HG02852 (cell line): ENCODE measurements around the gene MCU.
"Not testable (repeated sequence)": the region's sequence is repeated elsewhere in the genome, so short reads cannot be mapped to it uniquely, and the experiment has no call there.

Experiments used
- ATAC-seq: cut with Tn5 transposase; IDR thresholded peaks from one replicate; pipeline ENCODE4 v1.9.1; 2021; ENCODE audit warnings: mild to moderate bottlenecking, moderate library complexity; ENCODE audit not compliant: unreplicated experiment

The MCU gene

DNA sequence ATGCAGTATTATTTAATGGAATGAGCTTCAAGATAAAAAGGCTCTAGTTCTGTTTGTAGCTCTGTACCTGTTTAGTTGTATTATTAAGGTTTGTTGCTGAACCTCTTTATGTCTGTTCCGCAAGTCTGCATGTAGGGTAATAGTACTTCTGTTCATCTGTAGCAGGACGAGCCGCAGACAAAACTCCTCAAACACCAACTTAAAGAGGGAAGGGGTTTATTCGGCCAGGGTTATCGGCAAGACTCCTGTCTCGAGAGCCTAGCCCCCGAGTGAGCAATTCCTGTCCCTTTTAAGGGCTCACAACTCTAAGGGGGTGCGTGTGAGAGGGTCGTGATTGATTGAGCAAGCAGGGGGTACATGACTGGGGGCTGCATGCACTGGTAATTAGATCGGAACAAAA, 67.0 kb downstream of the MCU start:
- not testable (repeated sequence) for ATAC-seq

DNA sequence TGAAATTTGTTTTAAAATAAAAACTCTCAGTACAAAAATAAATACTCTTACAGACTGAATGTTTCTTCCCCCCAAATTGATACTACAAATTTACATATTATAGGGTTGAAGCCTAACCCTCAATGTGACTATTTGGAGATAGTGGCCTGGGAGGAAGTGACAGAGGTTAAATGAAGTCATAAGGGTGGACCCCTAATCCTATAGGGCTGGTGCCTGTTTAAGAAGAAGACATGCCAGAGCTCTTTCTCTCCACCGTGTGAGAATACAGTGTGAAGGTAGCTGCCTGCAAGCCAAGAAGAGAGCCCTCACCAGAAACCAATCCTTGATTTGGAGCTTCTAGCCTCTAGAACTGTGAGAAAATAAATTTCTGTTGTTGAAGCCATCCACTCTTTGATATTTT, 67.6 kb downstream of the MCU start:
- no peak for ATAC-seq

DNA sequence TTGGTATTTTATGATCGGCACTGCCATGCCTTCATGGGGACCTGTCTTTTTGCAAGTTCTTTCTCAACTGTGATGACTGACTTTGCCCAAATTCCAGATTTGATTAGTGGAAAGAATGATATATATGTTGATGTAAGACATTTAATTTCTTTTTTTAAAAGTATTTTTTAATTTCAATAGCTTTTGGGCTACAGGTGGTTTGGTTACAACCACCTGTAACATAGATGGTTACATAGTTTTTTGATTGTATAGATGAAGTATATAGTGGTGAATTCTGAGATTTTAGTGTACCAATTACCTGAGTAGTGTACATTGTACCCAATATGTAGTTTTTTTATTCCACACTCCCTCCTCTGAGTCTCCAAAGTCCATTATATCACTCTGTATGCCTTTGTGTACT, 69.6 kb downstream of the MCU start:
- no peak for ATAC-seq

DNA sequence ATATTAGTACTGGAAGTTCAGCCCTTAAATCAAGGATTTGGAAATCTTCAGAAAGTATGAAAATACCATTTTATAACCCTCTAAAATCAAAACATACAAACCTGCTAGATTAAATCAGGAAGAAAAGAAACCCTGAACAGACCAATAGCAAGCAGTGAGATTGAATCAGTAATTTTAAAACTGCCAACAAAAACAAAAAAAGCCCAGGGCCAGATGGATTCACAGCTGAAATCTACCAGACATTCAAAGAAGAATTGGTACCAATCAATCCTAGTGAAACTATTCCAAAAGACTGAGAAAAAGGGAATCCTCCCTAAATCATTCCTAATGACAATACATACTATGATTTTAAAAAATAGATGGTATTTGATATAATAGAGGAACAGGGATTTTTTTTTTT, 70.1 kb downstream of the MCU start:
- ATAC-seq = no peak

DNA sequence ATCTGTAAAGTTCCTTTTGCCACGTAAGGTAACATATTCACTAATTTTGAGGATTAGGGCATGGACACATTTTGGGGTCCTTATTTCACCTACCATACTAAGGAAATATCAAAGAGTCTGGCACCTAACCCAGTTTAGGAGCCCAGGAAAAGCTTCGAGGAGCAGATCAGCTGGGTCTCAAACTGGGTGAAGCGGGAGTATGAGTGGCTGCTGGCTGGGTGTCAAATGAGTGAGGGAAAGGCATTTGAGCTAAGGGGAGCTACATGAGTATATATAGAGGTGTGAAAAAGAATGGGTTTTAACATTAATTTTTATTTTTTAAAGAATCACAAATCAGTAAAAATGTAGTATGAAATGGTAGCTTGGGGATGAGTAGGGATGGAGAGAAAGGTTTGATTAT, 71.3 kb downstream of the MCU start:
- ATAC-seq = no peak

DNA sequence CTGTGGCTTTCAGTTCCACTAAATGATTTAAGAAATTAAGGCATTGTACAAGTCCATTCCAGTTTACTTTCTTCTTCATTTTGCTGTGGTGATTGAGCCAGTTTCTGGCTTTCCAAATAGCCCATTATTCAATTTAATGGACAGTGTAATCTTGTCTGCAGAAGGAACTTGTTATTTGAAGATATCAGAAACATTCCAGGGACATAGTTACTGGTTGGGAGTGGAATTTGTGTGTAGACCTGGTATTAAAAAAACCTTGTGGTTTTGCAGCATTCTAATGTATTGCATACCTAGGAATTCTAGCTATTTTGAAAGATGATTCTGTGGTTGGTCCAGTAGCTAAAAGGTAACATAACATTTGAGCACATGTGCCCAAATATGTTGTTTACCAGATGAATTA, 72.2 kb downstream of the MCU start:
- no peak for ATAC-seq

DNA sequence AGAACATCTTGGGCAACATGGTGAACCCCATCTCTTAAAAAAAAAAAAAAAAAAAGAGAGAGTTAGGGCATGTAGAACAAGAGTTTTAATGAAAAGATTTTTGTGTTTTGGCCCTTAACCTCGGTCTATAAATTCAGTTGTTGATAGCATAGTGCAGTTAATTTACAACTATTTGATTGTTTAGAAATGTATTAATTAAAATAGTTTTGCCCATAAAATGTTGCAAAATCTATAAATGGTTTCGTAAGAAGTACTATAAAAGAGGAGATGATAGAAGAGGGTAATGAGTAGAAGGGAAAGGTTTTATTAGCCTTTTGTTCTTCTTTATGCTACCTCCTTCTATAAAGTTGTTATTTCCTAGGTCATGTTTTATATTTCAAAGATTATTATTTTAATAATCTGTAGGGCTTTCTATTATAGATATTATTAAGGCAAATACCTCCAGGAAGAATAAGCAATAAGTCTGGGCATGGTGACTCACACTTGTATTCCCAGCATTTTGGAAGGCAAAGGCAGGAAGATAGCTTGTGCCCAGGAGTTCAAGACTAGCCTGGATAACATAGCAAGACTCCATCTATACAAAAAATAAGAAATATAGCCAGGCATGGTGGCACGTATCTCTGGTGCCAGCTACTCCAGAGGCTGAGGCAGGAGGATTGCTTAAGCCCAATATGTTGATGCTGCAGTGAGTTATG, 73.3 kb downstream of the MCU start:
- no peak for ATAC-seq

DNA sequence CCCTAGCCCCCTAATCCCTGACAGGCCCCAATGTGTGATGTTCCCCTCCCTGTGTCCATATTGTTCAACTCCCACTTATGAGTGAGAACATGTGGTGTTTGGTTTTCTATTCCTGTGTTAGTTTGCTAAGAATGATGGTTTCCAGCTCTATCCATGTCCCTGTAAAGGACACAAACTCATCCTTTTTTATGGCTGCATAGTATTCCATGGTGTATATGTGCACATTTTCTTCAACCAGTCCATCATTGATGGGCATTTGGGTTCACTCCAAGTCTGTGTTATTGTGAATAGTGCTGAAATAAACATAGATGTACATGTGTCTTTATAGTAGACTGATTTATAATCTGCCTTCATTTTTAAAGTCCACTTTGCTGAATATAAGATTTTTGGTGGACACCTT, 79.3 kb downstream of the MCU start:
- not testable (repeated sequence) for ATAC-seq

DNA sequence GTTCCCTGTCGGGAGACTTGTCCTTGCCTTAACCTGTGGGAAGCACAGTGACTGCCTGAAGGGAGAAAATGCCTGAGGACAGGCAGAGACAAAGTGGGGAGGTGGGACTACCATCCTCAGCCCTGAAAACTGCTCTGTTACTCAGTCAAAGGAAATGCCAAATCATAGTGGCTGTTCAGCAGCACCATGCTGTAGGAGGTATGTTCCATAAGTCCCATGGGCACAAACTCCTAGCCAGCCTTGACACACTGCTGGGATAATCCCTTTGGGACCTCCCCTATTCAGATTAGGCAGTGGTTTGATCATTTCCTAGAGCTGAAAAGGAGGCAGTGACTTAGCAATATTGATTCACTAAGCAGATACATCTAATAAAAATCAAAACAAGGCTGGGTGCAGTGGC, 80.1 kb downstream of the MCU start:
- no peak for ATAC-seq

DNA sequence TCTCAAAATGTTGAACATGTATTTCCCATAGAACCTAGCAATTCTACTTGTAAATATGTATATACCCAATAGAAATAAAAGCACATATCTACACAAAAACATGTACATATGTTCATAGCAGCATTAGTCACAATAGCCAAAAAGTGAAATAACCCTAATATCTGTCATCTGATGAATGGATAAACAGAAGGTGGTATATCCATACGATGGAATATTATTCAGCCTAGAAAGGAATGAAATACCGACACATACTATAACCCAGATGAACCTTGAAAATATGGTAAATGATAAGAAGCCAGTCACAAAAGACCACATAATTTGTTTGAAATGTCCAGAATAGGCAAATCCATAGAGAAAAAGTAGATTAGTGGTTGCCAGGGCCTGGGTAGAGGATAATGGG, 87.9 kb downstream of the MCU start:
- no peak for ATAC-seq

DNA sequence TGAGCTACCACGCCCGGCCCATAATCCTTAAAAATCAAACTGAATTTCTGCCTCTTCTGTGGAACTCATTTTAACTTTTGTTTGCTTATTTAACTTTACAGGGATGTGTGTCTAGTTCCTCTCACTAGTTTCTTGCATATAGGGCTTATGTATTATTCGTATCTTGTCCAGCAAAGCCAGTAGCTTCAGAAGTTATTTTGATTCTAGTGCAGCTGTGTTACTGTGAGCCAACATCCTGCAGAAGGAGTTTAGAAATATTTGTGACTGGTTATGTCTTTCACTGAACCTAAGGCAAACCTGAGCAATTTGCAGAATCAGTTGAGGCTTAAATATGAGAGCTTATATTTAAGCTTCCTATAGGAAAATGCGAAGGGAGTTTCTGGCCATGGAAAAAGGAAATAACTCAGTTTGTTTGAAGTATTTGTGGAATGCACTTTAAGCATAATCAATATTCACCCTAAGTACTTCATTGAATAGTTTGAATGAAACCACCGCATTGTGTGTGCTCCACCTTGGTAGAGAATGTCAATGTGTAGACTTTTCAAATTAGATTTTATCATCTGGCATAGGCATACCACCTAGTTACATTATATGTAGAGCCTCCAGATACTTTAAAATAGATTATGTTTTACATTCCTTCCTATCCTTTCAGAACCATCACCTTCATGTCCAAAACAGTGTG, 90.8 kb downstream of the MCU start:
- ATAC-seq = no peak

DNA sequence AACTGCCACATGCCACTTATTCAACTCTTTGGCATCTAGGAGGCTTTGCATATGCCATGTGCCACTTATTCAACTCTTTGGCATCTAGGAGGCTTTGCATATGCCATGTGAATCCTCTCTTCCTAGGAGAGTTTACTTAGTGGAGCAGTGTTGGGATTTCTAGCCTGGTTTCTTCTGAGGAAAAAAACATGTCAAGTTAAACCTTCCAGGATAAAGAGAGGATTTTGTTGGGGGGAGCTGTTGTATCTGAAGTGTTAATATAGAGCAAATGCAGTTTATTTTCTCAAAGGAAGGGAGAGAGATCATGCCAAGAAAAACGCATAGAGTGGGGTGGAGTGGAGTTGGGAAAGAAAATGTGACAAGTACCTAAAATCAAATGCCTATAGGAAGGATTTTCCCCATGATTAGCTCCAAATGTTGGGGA, 91.5 kb downstream of the MCU start:
- ATAC-seq = no peak

DNA sequence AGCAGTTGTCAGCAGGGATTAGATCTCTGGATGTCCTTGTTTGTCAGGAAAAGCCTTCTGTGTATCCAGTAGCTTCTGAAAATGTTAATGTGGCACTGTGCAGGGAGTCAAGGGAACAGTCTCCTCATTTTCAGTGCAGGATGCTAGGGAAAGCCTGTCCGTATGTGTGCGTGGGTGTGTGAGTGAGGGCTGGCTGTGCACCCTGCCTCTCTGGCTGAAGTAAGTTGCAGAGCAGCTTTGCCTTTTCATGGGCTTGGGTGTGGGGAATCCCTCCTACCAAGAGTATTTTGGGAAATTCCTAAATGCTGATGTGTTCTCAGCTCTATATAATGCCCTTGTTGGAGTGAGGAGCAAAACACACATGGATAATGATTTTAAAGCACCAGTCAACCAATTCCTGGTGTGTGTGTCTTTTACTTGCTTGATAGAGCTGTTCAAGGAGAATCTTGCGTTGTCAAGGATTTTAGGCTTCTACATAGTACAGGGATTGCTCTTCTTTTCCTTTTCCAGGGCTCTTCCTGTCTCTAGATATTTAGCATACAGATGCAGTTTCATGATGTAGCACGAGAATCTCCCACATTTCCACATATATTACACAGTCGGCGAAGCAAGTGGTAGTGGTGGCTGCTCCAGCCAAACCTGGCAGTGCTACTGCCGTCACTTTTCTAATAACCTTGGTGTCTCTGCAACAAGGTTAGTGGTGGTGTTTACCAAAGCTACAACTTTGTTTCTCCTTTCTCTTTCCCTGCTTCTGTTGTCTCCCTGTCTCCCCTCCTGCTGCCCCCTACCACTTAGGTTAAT, 92.8 kb downstream of the MCU start:
- ATAC-seq = no peak

DNA sequence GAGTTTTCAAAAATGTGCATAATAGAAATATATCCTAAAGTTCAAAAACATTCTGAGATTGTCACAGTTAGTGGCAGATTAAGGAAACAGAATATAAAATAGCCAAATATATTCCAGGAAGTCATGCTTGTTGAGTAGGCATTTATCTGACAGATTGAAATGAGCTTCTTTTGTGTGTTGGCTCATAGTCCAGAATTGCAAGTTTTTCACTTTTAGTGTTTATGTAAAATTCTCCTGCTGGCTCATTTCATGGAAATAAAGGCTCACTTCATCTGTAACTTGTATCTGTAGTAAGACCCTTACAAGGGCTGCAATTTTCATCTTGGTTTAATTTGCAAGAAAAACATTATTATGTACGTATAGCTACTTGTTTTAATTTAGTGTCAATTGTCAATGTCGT, 93.5 kb downstream of the MCU start:
- ATAC-seq = no peak

DNA sequence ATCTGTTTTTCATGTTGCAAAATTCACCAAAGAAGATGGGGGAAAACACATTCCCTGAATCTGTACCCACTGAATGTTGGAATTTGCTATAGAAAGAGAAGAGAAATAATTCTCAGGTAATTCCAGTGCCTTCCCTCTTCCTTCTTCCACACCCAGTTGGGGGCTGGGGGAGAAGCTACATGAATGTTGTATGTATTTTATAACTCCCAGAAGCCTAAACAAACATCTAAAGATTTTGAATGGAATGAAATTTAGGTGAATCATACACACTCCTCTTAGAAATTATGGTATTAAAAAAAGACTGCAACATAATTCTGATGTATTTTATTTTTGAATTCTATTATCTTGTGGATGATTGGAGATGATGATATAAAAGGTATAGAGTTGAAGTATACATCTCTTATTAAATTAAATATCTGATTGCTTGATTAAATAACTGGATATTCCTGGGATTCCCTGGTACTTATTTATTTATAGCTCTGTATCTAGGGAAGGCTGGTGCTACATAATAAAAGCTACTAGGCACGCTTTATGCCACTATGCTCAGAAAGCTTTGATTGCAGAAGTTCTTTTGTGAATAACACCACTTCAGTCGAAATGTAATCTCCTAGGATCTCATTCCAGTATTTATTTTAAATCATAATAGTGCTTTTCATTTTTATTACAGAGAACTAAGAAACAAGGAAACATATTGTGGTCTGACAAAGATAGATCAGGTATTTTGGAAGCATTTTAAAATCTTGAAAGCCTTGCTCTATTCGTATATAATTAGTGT, 98.5 kb downstream of the MCU start:
- no peak for ATAC-seq

DNA sequence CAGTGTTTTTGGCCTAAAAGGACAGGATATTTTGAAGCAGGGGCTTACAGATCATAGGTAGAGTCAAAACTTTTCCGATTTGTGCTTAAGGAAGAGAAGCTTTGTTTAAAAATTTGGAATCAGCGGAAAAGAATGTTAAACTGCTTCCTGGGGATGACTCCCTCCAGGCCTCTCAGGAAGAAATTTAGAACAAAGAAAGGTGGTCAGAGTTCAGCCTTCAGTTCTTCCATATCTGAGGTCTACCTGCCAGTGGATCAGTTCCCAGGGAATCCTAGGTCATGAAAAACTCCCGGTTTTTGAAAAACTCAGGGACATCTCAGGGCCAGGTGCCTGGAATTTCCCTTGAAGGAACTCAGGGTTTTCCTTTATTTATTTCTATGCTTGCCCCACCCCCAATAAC, 100.3 kb downstream of the MCU start:
- no peak for ATAC-seq

DNA sequence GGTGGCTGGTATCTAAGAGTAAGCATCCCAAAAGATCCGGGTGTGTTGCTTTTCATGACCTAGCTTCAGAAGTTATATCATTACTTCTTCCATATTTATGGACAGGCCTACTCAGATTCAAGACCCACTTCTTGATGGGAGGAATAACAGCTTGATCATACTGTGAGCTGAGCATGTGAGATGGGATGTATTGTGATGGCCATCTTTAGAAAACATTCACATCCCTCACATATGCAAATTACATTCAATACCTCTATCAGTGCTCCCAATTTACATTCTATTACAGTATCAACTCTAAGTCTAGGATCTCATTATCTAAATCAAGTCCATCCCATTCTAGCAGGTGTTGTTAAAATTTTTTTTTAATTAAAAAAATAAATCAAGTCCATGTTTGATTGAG, 101.8 kb downstream of the MCU start:
- ATAC-seq = no peak

DNA sequence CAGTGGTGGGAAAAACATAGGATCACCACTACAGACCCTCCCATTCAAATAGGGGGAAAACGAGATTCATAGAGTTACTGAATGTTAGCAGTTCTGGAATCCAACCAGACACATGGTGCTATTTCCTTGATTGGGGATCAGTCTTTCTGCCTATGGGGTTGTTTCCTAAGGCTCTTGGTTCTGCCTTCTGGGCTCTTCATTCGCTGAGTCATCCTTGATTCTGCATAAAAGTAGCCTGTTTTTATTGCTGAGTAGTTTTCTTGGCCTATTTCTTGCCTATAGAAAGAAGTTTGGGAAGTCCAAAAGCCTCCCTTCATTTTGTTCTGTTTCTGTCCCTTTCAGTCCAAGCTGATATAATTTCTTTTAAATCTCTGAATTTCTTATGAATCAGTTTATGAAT, 102.3 kb downstream of the MCU start:
- no peak for ATAC-seq

DNA sequence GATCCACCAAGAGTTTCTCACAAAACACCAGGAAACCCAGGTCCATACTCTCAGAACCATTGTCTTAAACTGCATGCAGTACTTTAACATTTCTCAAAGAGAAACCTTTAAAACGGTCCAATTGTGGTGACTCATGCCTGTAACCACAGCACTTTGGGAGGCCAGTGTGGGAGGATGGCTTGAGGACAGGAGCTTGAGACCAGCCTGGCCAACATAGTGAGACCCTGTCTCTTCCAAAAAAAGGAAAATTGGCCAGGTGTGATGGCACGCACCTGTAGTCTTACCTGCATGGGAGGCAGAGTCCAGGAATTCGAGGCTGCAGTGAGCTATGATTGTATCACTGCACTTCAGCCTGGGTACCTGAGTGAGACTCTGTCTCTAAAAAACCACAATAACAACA, 104.1 kb downstream of the MCU start:
- ATAC-seq = no peak

DNA sequence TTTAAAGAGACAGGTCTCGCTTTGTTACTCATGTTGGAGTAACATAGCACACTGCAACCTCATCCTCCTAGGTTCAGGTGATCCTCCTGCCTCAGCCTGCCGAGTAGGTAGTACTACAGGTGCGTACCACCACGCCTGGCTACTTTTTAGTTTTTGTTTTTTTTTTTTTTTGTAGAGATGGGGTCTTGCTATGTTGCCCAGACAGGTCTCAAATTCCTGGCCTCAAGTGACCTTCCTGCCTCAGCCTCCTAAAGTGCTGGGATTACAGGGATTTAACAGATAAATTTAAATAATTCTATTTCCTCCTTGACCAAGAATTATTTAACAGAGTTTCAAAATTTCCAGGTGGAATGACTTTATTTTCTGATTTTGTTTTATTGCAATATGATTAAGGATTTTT, 104.6 kb downstream of the MCU start:
- no peak for ATAC-seq

DNA sequence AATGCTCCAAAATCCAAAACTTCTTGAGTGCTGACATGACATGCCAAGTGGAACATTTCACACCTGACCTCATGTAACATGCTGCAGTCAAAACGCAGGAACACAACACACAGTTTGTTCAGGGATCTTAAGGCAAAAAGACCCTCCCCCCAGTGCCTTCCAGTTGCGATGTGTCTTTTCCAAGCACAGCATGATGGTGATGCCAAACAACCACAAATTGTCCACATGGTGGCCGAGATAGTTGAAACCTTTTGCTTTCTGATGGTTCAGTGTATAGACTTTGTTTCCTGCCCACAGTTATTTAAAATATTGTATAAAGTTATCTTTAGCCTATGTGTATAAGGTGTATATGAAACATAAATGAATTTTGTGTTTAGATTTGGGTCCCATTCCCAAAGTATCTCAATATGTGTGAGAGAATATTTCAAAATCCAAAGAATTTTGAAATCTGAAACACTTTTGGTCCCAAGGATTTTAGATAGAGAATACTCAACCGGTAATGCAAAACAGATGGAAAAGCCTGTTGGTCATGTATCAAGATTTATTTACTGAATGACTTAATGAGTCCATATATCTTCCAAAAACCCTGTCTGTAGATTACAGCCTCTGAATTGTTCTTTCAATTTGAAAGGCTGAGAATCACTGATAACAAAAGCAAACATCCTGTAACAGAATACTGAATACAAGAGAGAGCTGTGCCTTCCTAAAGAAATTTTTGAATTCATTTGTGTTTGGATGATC, 108.2 kb downstream of the MCU start:
- ATAC-seq = no peak
